Measurements from ENCODE around the gene ATP10D.
"Not testable (repeated sequence)": the region's sequence is repeated elsewhere in the genome, so short reads cannot be mapped to it uniquely, and the experiment has no call there.

ATP10D gene

DNA sequence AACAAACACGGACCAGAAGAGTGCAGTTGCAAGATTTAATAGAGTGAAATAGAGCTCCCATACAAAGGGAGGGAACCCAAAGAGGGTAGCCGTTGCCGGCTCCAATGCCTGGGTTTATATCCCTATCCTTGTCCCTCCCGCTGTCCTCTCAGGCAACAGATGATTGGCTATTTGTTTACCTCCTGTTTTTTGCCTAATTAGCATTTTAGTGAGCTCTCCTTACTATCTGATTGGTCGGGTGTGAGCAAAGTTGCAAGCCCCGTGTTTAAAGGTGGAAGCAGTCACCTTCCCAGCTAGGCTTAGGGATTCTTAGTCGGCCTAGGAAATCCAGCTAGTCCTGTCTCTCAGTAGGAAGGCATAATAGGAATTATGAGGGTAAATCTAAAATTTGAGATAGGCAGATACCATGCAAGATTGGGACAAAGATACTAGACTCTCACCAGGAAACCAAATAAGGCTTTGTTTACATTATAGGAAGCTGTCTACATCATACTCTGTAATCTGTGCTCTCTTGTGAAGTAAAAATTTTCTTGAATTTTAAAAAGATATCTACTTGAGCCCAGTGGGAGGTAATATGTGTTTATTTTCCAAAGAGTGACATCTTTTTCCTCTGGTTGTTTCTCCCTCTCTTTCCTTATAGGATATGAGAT, 65.9 kb downstream of the ATP10D start:
- no peak for DNase-seq
- Histone ChIP-seq H3K4me1 (no peaks in the 10 kb centered on the region), H3K36me3 (peaks cover 31 to 71% (median 69%) of the 10 kb centered on the region in 3 donors), H3K27me3 (no peaks in the 10 kb centered on the region), H3K27ac (no peak overlapping the region), H3K9me3 (no peaks in the 10 kb centered on the region), H3K4me3 (no peak overlapping the region)
- TF ChIP-seq, protein P1, sequence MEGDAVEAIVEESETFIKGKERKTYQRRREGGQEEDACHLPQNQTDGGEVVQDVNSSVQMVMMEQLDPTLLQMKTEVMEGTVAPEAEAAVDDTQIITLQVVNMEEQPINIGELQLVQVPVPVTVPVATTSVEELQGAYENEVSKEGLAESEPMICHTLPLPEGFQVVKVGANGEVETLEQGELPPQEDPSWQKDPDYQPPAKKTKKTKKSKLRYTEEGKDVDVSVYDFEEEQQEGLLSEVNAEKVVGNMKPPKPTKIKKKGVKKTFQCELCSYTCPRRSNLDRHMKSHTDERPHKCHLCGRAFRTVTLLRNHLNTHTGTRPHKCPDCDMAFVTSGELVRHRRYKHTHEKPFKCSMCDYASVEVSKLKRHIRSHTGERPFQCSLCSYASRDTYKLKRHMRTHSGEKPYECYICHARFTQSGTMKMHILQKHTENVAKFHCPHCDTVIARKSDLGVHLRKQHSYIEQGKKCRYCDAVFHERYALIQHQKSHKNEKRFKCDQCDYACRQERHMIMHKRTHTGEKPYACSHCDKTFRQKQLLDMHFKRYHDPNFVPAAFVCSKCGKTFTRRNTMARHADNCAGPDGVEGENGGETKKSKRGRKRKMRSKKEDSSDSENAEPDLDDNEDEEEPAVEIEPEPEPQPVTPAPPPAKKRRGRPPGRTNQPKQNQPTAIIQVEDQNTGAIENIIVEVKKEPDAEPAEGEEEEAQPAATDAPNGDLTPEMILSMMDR (IDR thresholded peaks at IDR 0.05): no peak
- intact Hi-C loops (cut with DNase I; ENCODE audit: low total_unique reads): no loop called here

DNA sequence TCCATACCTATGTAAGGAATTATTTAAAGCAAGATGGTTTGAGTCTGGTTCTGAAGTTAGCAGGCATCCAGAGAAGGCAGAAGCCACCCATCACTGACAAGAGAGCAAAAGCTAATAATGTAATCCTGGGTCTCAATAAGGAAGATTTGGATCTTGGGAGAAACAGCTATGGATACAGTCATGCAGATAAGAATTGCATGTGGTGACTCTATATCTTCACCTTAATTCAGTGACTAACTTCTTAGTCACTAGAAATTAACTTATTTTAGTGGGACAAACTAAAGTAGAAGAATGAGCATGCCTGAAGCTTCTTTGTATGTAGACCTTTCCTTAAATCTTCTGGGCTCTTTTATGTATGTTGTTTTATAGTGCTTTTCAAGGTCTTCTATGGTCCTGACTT, 66.6 kb downstream of the ATP10D start:
- Histone ChIP-seq H3K27me3 (no peaks in the 10 kb centered on the region), H3K4me3 (no peak overlapping the region), H3K36me3 (peaks cover 28 to 65% (median 63%) of the 10 kb centered on the region in 3 donors), H3K4me1 (no peaks in the 10 kb centered on the region), H3K9me3 (no peaks in the 10 kb centered on the region), H3K27ac (no peak overlapping the region)
- DNase-seq: no peak
- TF ChIP-seq, protein P1 (IDR thresholded peaks at IDR 0.05): no peak
- intact Hi-C loops (cut with DNase I; ENCODE audit: low total_unique reads): no loop called here

DNA sequence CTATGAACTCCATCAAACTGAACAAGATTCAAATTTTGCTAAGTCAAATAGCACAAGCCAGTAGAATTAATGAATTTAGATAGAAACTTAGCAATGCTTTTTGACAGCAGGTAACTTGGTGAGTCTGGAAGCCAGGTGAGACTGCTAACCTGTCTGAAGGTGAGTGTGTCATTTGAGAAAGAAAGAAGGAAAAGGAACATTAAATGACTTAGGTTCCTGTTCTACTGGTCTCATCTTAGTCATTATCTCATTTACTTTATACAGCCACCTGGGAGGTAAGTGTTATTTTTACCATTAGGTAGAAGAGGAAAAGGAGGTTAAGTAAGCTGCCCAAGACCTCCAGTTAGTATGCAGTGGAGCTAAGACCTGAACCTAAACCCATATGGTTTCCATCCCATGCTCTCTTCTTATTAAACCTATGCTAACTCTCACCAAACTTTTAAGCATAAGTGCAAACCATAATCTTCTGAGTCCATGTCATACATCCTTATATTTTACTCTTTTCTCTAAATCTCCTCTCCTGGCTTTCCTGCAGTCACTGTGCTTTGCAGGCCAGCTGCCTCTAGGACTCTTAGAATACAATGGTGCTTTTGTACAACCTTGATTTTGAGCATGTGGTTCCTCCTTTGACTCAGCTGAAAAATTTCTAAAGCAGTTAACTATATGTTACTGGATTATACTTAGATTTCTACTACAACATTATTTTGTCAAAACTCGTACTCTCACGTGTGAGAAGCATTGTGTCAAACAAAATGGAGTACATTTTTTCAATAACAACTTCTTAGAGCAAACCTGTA, 68.5 kb downstream of the ATP10D start:
- TF ChIP-seq, protein P1 (IDR thresholded peaks at IDR 0.05): no peak
- Histone ChIP-seq H3K27me3 (no peaks in the 10 kb centered on the region), H3K9me3 (no peaks in the 10 kb centered on the region), H3K27ac (no peak overlapping the region), H3K4me1 (no peaks in the 10 kb centered on the region), H3K4me3 (no peak overlapping the region), H3K36me3 (peaks cover 28 to 62% (median 56%) of the 10 kb centered on the region in 3 donors)
- intact Hi-C loops (cut with DNase I; ENCODE audit: low total_unique reads): no loop called here
- no peak for DNase-seq

DNA sequence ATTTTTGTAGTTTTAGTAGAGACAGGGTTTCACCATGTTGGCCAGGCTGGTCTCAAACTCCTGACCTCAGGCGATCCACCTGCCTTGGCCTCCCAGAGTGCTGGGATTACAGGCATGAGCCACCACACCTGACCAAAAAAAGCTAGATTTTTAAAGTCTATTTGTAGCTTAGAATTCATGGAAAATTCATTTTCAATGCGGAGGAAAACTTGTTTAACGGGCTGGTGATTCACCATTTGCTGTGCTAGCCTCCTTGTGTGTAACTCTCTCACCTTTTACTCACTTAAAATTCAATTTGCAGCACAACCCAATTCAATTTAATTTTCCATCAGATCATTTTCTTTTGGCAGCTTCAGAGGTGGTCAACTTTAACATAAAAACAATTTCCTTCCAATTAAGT, 70.8 kb downstream of the ATP10D start:
- H3K4me1 ChIP-seq; H3K27me3 ChIP-seq; H3K9me3 ChIP-seq; DNase-seq; intact Hi-C loops (cut with DNase I; ENCODE audit: low total_unique reads); H3K4me3 ChIP-seq; H3K27ac ChIP-seq: not testable (repeated sequence)
- H3K36me3 ChIP-seq: peaks cover 52 to 55% (median 54%) of the 10 kb centered on the region in 3 donors

DNA sequence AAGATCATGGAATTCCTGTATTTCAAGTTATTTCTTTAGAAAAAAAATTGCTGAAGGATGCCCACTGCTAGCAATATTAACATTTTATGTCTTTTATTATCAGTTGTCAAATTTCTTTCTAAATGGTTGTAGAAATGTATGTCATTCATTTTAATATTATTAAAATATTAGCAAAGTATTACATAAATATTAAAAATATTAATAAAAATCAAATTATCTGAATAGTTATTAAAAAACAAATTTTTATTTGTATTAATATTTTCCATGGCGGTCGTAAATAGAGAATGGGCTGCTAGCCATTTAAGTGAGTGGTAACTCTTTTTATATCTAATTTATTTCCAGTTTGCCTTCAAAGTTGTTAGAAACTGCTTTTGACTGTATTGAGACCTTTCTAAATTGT, 72.2 kb downstream of the ATP10D start:
- DNase-seq: no peak
- no peaks in the 10 kb centered on the region for H3K9me3 ChIP-seq
- intact Hi-C loops (cut with DNase I; ENCODE audit: low total_unique reads): no loop called here
- H3K27me3 ChIP-seq: no peaks in the 10 kb centered on the region
- H3K36me3 ChIP-seq: peaks cover 51 to 62% (median 53%) of the 10 kb centered on the region in 3 donors
- H3K4me3 ChIP-seq: no peak overlapping the region
- no peaks in the 10 kb centered on the region for H3K4me1 ChIP-seq
- TF ChIP-seq, protein P1 (IDR thresholded peaks at IDR 0.05): no peak
- no peak overlapping the region for H3K27ac ChIP-seq

DNA sequence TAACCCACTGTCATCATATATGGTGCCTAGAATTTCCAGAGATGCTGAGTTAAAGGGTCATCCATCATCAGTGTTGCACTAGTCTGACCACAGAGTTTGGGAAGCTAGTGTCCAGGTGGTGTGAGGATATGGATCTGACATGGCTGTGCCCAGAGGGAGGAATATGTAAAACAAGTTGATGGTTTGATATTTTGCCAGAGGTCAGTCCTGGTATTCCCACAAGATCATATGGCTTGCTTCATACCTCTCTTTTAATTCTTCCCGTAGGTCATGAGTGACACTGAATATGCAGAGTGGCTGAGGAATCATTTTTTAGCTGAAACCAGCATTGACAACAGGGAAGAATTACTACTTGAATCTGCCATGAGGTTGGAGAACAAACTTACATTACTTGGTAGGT, 75.6 kb downstream of the ATP10D start:
- Histone ChIP-seq H3K4me3 (no peak overlapping the region), H3K27ac (no peak overlapping the region), H3K36me3 (peaks cover 42 to 61% (median 51%) of the 10 kb centered on the region in 3 donors), H3K4me1 (peaks cover 0 to 6% (median 3%) of the 10 kb centered on the region in 4 donors), H3K27me3 (no peaks in the 10 kb centered on the region), H3K9me3 (no peaks in the 10 kb centered on the region)
- intact Hi-C loops (cut with DNase I; ENCODE audit: low total_unique reads): loop anchor here (1.0 kb wide), 1 partner anchor 97 kb away; the partner anchor contains the start of gene COMMD8
- TF ChIP-seq, protein P1 (IDR thresholded peaks at IDR 0.05): no peak
- DNase-seq: no peak
